GM12878 (cell line): Measurements from ENCODE around the gene SLC16A9. TPM values are rescaled to one million over a fixed set of nuclear protein-coding genes. Genes with fewer than 3 reads are reported as not detected.
"Not testable (repeated sequence)": the region's sequence is repeated elsewhere in the genome, so short reads cannot be mapped to it uniquely, and the experiment has no call there.

Experiments
- ATAC-seq: fragments of 200-7000 bp; cut with Tn5 transposase; 3 replicates; pipeline ENCODE4 v1.9.1; 2020; ENCODE audit warnings: mild to moderate bottlenecking, moderate library complexity
- BruUV-seq: library from RNA; stranded (reverse); fragments of 400-500 nt; replicated peaks from 2 replicates; lab custom pipeline; 2021; lab: Mats Ljungman, UMichigan
- CTCF ChIA-PET: fragments of 300-600 bp; sonication (Branson Sonifier 250); formaldehyde crosslinking; extraction: SDS; loops from one replicate; lab custom pipeline; 2021; ENCODE audit warnings: inconsistent platforms; lab: Yijun Ruan, JAX
- POLR2A ChIA-PET: fragments of 350-600 bp; formaldehyde crosslinking; extraction: SDS; loops from one replicate; lab custom pipeline; 2021; ENCODE audit warnings: inconsistent platforms; lab: Charles Lee
- RAD21 ChIA-PET: fragments of 300-600 bp; sonication (Branson Sonifier 250); formaldehyde crosslinking; loops from one replicate; lab custom pipeline; 2023; ENCODE audit warnings: antibody characterized with exemption; ENCODE audit not compliant: unreplicated experiment; lab: Charles Lee
- SMC1A ChIA-PET: fragments of 300-600 bp; sonication (Branson Sonifier 250); formaldehyde crosslinking; loops from one replicate; lab custom pipeline; 2023; ENCODE audit not compliant: unreplicated experiment, uncharacterized antibody; lab: Charles Lee
- DNase-seq: peaks from one replicate; pipeline ENCODE4 v3.0.0-alpha.2; 2011; ENCODE audit warnings: low read depth, low spot score
- FAIRE-seq: peaks from 3 replicates; lab custom pipeline; 2011; peaks lifted over from hg19 to GRCh38; lab: Jason Lieb, UNC
- H2AFZ ChIP-seq: 2 replicates; pipeline ENCODE4 v1.6.0; 2011; ENCODE audit warnings: low read depth, low read length, control low read depth; ENCODE audit not compliant: control insufficient read depth
- H3K27ac ChIP-seq: 2 replicates; pipeline ENCODE4 v1.5.1; 2011; ENCODE audit warnings: control low read depth; ENCODE audit not compliant: control insufficient read depth, insufficient read depth
- H3K27me3 ChIP-seq, 2 experiments: replicated peaks in 1 of 2; 2 replicates each; pipeline versions ENCODE4 v1.6.0 to v1.6.1; 2011; ENCODE audit warnings: low read length in 1 of 2; ENCODE audit not compliant: control insufficient read depth in 2 of 2, insufficient read depth in 2 of 2
- H3K36me3 ChIP-seq, 2 experiments: 2 replicates each; pipeline ENCODE4 v1.5.1; 2011; ENCODE audit warnings: low read length in 1 of 2; ENCODE audit not compliant: control insufficient read depth in 2 of 2, insufficient read depth in 2 of 2
- H3K4me1 ChIP-seq: 2 replicates; pipeline ENCODE4 v1.6.1; 2011; ENCODE audit warnings: mild to moderate bottlenecking, low read length, moderate library complexity, mixed read lengths; ENCODE audit not compliant: control insufficient read depth, insufficient read depth
- H3K4me2 ChIP-seq: 2 replicates; pipeline ENCODE4 v1.6.0; 2011; ENCODE audit warnings: control low read depth; ENCODE audit not compliant: control insufficient read depth, insufficient read depth
- H3K4me3 ChIP-seq: fragments of 200-600 bp; sonication (generic); 2 replicates; pipeline ENCODE4 v1.5.1; 2016
- H3K79me2 ChIP-seq: 2 replicates; pipeline ENCODE4 v1.6.0; 2011; ENCODE audit warnings: low read length; ENCODE audit not compliant: control insufficient read depth, insufficient read depth
- H3K9ac ChIP-seq: 2 replicates; pipeline ENCODE4 v1.8.0; 2011; ENCODE audit warnings: low read length, control low read depth, mixed read lengths; ENCODE audit not compliant: control insufficient read depth, insufficient read depth
- H3K9me3 ChIP-seq: replicated peaks from 3 replicates; pipeline ENCODE4 v1.5.1; 2011; ENCODE audit warnings: mild to moderate bottlenecking, low read length; ENCODE audit not compliant: control insufficient read depth, insufficient read depth
- H4K20me1 ChIP-seq: 2 replicates; pipeline ENCODE4 v1.6.0; 2011; ENCODE audit not compliant: control insufficient read depth, insufficient read depth
- WGBS: methylation state at CpG from one replicate; pipeline ENCODE4 v1.1.6; 2016; ENCODE audit warnings: low lambda C conversion rate; ENCODE audit not compliant: insufficient replicate concordance, insufficient coverage; ENCODE audit errors: missing lambda C conversion rate; 5-methylcytosine and 5-hydroxymethylcytosine counted together
- in situ Hi-C: fragments of 300-500 bp; cut with MboI; formaldehyde crosslinking; loops from 9 replicates; pipeline ENCODE4 v1.14.3; 2018; ENCODE audit warnings: mixed read lengths
- intact Hi-C: fragments of 100-400 bp; cut with micrococcal nuclease; formaldehyde crosslinking; loops from one replicate; pipeline ENCODE4 v1.14.2; 2022; ENCODE audit not compliant: unreplicated experiment
- polyA plus RNA-seq, 11 experiments: library from polyadenylated mRNA; depleted of rRNA in 4 of 11; unstranded in 6 of 11; stranded (reverse) in 5 of 11; fragments of >200 nt; fragmentation: Nextera tagmentation in 4 of 11; fragmentation: Illumina TruSeq in 1 of 11; extraction: Ambion mirVana in 4 of 11; extraction: Trizol in 1 of 11; gene quantifications; 1 replicate in 1 of 11; 2 replicates in 10 of 11; pipeline versions ENCODE4 v1.2.1 to v1.2.3, GENCODE V29; 2011 to 2016; ENCODE audit warnings: inconsistent platforms in 2 of 11, missing spikeins in 2 of 11, low read depth in 1 of 11
- total RNA-seq, 4 experiments: library from RNA; depleted of rRNA in 3 of 4; stranded (reverse); fragments of >200 nt in 3 of 4; fragmentation: Illumina TruSeq in 1 of 4; extraction: Trizol in 1 of 4; gene quantifications; 2 replicates each; pipeline versions ENCODE4 v1.2.1 to v1.2.3, GENCODE V29; 2013 to 2021

SLC16A9 gene
- total and polyA plus RNA-seq, 10 of the 15 experiments (the other 5 are each of a cell fraction or from before 2014, with no cell fraction given) = 0.86 to 6.2 (median 4.3) TPM

- BruUV-seq, ATAC-seq, H3K9ac ChIP-seq, H3K4me3 ChIP-seq, CTCF ChIA-PET, in situ Hi-C loops, H3K9me3 ChIP-seq, POLR2A ChIA-PET, H3K4me2 ChIP-seq, H3K36me3 ChIP-seq, H2AFZ ChIP-seq, H3K4me1 ChIP-seq, RAD21 ChIA-PET, H3K27me3 ChIP-seq, H3K79me2 ChIP-seq, H3K27ac ChIP-seq, H4K20me1 ChIP-seq, FAIRE-seq, intact Hi-C loops, DNase-seq: not testable (repeated sequence)
- 58% methylated on average over 16 of the region's 16 CpGs for WGBS
- SMC1A ChIA-PET = interaction anchor here (1.3 kb wide), 1 partner anchor 103 kb away, joined by 3 read pairs; no protein-coding TSS in a partner anchor
These were observed 23.8 kb upstream of the SLC16A9 start for GRCh38 chr10:59733321-59734013.

- H3K9me3 ChIP-seq, H3K27ac ChIP-seq, intact Hi-C loops, SMC1A ChIA-PET, POLR2A ChIA-PET, H4K20me1 ChIP-seq, in situ Hi-C loops, H2AFZ ChIP-seq, FAIRE-seq, H3K36me3 ChIP-seq, H3K9ac ChIP-seq, BruUV-seq, H3K4me1 ChIP-seq, ATAC-seq, DNase-seq, H3K27me3 ChIP-seq, H3K79me2 ChIP-seq, RAD21 ChIA-PET, H3K4me2 ChIP-seq, CTCF ChIA-PET, H3K4me3 ChIP-seq: not testable (repeated sequence)
- WGBS = 81% methylated on average over 4 of the region's 4 CpGs
These were observed 23.2 kb upstream of the SLC16A9 start for GRCh38 chr10:59732849-59733248.

- CTCF ChIA-PET = interaction anchor here (0.6 kb wide), 1 partner anchor 53 kb away, joined by 3 read pairs; no protein-coding TSS in a partner anchor
- H2AFZ ChIP-seq, in situ Hi-C loops, ATAC-seq, DNase-seq, H3K27ac ChIP-seq, intact Hi-C loops, H3K4me2 ChIP-seq, H3K4me1 ChIP-seq, H3K36me3 ChIP-seq, RAD21 ChIA-PET, SMC1A ChIA-PET, H3K27me3 ChIP-seq, H3K79me2 ChIP-seq, POLR2A ChIA-PET, H3K9me3 ChIP-seq, H3K9ac ChIP-seq, H4K20me1 ChIP-seq, BruUV-seq, FAIRE-seq, H3K4me3 ChIP-seq: not testable (repeated sequence)
- 30% methylated on average over 4 of the region's 4 CpGs for WGBS
These were observed 19.5 kb upstream of the SLC16A9 start for GRCh38 chr10:59729167-59729566.
